Measurements from ENCODE around the gene ENTREP3. TPM values are rescaled to one million over a fixed set of nuclear protein-coding genes. Genes with fewer than 3 reads are reported as not detected.

ENTREP3 gene
- total and polyA plus RNA-seq, 2 donors (not counting 3 experiments of a cell fraction or from before 2014, with no cell fraction given), result 27.4 to 62.7 TPM

DNA sequence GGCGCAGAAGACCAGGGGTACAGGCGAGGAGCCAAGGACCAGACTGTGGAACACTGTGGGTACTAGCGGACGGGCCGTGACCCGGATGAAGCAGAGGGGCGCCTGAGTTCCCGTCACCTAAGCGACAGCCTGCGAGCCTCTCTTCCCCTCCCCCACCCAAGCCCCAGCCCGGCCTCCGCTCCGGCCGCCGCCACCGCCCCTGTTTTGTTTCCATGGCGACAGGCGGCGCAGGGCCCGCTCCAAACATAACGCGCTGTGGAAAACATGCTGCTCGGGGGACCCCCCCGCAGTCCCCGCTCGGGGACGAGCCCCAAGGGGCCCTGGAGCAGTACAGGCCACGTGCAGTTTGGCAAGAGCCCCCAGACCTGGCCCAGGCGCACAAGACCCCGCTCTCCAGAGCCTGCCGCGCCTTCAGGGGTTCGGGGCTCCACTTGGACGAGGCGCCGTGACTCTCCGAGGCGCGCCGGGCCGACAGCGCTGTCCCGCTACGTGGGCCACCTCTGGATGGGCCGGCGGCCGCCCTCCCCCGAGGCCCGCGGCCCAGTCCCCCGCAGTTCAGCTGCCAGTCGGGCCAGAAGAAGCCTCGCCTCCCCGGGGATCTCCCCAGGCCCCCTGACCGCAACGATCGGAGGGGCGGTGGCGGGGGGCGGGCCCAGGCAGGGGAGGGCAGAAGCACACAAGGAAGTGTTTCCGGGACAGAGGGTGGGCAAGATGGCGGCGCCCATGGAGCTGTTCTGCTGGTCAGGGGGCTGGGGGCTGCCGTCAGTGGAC lies 46.6 kb downstream of the ENTREP3 start, which contains the start of gene MTX1:
Gene MTX1 (plus strand): TSS at position 155 of the 771 bp plus-strand sequence. CDS start 110 bp downstream, at position 265.
- Histone ChIP-seq H3K9me3 (replicated peaks; ENCODE audit: control insufficient read depth, insufficient read depth, low read length) (no peaks in the 10 kb centered on the region), H4K20me1 (replicated peaks; ENCODE audit: control insufficient read depth, extremely low read depth, insufficient read depth, low read length) (no peaks in the 10 kb centered on the region), H3K9ac (replicated peaks; ENCODE audit: extremely low read depth, insufficient read depth, low read length) (peak within 1 kb of the TSS; percentile 96), H3K4me3 (replicated peaks in 1 of 3; ENCODE audit: insufficient read depth in 1 of 3, low read depth in 1 of 3, low read length in 3 of 3) (peak within 1 kb of the TSS; percentile 30 to 92 (median 82)), H3K4me1 (ENCODE audit: control insufficient read depth, extremely low read depth, insufficient read depth, low read length) (peaks cover 21% of the 10 kb centered on the region), H3K36me3 (ENCODE audit: control insufficient read depth in 2 of 2, extremely low read depth in 1 of 2, insufficient read depth in 2 of 2, low read length in 2 of 2) (no peaks in the 10 kb centered on the region), H3K4me2 (ENCODE audit: insufficient read depth, low read length) (peak within 1 kb of the TSS; percentile 89), H3K27me3 (ENCODE audit: control insufficient read depth in 2 of 2, insufficient read depth in 2 of 2, low read length in 2 of 2) (no peaks in the 10 kb centered on the region), H3K9me1 (replicated peaks; ENCODE audit: control insufficient read depth, extremely low read depth, insufficient read depth, low read length) (no peaks in the 10 kb centered on the region), H3K79me2 (ENCODE audit: control insufficient read depth, insufficient read depth, low read length) (peaks cover 2% of the 10 kb centered on the region), H3K27ac (ENCODE audit: insufficient read depth, low read depth, low read length) (peak within 1 kb of the TSS; percentile 87), H2AFZ (ENCODE audit: low read depth, low read length) (peak within 1 kb of the TSS; percentile 58)
- intact Hi-C loops (cut with micrococcal nuclease) (loop anchor here (1.0 to 5.0 kb wide), 4 partner anchors 16 to 384 kb away; partner anchors contain the start of gene FDPS), dilution Hi-C loops (cut with MboI; ENCODE audit: extremely low pct_ligation_motif_present, low sequenced_read_pairs) (no loop called here)
- ChIA-PET CTCF (interaction anchor here (0.8 to 4.3 kb wide), 10 partner anchors 14 to 440 kb away, joined by 3 to 69 read pairs (median 9); partner anchors contain the start of gene KRTCAP2), POLR2A (interaction anchor here (1.5 kb wide), 1 partner anchor 16 kb away, joined by 5 read pairs; no protein-coding TSS in a partner anchor)
- TF ChIP-seq, protein P1, sequence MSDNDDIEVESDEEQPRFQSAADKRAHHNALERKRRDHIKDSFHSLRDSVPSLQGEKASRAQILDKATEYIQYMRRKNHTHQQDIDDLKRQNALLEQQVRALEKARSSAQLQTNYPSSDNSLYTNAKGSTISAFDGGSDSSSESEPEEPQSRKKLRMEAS (IDR thresholded peaks at IDR 0.05; ENCODE audit: insufficient read depth, insufficient read length), result peak; percentile 11
- peak; percentile 61 for TF ChIP-seq POLR2AphosphoS5 (IDR thresholded peaks at IDR 0.05; ENCODE audit: insufficient read depth, low read depth, low read length)
- peak; percentile 71 for TF ChIP-seq POLR2A (IDR thresholded peaks at IDR 0.05; ENCODE audit: low read depth, low read length)
- no peak for TF ChIP-seq EZH2 (IDR thresholded peaks at IDR 0.05; ENCODE audit: borderline replicate concordance, low read depth, low read length, severe bottlenecking)
- peak; percentile 83 for DNase-seq (ENCODE audit: low read depth, low spot score)
- BruUV-seq (replicated peaks), result no TSS peak
- peak; percentile 85 for FAIRE-seq

Data from endothelial cell of umbilical vein (primary cell).